Left renal pelvis (tissue), 4 donors: ENCODE measurements around the gene RNF157. TPM values are rescaled to one million over a fixed set of nuclear protein-coding genes. Genes with fewer than 3 reads are reported as not detected.
A peak's percentile ranks its signal among the peaks of the same experiment; 100 is the strongest.

Experiments
- DNase-seq, 4 donors: peaks; one replicate each; pipeline ENCODE4 v3.0.0-alpha.2; 2013; ENCODE audit warnings: low read depth in 4 of 4, low spot score in 3 of 4
- polyA plus RNA-seq, 4 donors: library from polyadenylated mRNA; unstranded; fragments of 120-200 nt; gene quantifications; one replicate each; pipeline ENCODE4 v1.2.1, GENCODE V29; 2013; ENCODE audit not compliant: insufficient read length in 4 of 4

Gene RNF157
- polyA plus RNA-seq, 4 donors = 12.4 to 30.1 (median 28.0) TPM

DNA sequence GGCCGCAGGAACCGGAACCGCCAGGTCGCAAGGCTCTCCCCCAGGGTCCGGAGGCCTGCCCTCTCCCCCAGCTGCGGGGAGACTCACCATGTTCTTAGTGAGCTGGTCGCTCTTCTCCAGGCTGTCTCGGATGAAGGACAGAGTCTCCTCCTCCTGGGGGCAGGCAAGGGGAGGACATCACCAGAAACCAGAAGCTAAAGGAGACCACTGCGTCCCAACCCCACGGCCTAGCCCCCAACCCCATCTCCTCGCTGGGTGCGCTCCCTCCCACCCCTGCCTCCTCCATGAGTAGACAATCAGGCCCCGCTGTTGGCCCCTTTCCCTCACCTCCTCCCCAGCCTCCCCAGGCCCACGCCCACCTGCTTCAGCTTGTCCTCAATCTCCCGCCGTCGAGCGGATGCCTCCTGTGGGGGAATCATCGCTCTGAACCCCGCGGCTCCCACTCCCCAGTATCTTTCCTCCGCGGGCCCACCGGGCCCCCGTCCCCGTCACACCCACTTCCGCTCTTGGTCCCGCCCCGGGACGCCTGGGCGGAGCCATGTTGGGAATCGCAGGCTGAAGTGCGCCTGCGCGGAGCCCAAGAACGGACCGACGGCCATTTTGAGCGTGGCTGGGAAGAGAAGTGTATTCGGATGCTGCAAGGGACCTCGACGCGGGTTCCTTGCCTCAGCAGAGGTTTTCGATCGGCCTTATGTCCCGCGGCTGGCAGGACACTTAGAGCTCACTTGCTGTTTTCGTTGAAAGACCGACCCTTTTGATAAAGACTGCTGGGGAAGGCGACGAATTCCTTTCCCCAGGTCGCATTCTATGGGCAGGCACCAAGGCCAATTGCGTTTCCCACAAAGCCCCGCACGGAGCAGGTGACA lies 136.8 kb downstream of the RNF157 start, which contains the start of gene EXOC7:
TSS of gene EXOC7 (minus strand) at position 514 of the 866 bp plus-strand sequence. CDS start at position 419, 95 bp downstream.
- peak; percentile 87 to 92 (median 89) for DNase-seq

DNA sequence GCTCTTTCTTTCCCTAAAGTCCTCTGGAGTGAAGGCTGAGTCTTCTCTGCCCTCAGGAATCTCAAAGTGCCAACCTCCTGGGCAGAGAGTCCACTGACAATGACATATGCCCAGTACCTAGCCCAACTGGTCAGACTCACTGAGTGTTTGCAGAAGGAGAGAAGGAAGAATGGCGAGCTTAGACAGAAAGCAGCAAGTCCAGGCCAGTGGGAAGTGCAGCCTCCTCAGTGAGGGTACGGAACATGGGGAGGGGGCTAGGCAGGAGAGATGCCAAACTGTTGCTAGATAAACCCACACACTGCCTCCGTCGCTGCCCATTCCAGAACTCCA lies 137.4 kb downstream of the RNF157 start:
- DNase-seq = no peak

DNA sequence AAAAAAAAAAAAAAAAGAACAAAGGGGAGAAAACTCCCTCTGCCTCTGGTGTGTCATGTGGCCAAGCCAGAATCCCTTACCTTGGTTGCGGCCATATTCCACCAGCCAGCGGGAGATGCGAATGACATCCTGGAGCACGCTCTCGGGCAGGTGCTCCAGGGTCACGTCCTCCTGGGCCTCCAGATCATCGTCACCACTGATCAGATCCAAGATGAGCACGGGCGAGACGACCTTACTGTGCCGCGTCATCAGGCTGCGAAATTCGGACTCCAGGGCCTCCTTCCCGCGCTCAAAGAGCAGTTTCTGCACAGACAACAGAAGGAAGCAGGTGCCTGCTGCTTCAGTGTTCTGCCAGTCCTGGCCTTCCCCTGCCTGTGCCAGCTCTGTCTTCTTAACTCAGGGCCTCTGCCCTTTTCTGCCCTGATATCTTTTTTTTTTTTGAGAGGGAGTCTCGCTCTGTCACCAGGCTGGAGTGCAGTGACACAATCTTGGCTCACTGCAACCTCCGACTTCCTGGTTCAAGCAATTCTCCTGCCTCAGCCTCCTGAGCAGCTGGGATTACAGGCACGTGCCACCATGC lies 142.5 kb downstream of the RNF157 start:
- DNase-seq = no peak

DNA sequence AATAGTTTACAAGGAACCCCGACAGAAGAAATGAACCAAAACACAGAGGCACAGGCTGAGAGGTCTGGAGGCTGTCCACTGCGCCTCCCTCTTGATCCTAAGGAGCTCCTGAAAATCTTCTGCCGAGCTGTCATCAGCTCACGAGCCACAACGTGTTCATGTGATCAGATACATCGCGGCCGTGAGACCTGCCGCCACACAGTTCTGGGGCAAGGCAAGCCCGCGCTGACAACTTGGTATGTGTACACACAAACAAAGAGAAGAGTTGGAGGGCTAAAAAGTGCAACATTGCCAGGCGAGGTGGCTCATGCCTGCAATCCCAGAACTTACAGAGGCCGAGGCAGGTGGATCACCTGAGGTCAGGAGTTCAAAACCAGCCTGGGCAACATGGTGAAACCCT lies 144.3 kb downstream of the RNF157 start:
- DNase-seq = no peak

DNA sequence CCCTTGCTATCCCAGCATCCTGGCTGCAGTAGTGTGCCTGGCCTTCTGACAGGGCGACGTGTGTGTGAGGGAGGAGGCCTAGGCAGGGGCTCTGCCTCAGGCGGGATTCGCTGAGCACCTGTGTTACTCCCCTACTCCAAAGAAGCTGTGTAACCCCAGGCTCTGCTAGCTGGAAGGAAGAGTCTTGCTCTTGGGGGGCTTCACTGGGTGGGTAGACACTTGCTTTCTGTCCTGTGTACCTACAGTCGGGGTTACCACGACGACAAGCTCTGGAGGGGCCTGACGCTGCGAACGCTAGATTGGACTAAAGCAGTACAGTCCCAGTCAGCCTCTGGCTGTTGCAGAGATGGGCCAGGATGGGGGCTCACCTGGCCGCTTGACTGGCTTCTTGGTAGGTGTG lies 146.2 kb downstream of the RNF157 start:
- no peak for DNase-seq

DNA sequence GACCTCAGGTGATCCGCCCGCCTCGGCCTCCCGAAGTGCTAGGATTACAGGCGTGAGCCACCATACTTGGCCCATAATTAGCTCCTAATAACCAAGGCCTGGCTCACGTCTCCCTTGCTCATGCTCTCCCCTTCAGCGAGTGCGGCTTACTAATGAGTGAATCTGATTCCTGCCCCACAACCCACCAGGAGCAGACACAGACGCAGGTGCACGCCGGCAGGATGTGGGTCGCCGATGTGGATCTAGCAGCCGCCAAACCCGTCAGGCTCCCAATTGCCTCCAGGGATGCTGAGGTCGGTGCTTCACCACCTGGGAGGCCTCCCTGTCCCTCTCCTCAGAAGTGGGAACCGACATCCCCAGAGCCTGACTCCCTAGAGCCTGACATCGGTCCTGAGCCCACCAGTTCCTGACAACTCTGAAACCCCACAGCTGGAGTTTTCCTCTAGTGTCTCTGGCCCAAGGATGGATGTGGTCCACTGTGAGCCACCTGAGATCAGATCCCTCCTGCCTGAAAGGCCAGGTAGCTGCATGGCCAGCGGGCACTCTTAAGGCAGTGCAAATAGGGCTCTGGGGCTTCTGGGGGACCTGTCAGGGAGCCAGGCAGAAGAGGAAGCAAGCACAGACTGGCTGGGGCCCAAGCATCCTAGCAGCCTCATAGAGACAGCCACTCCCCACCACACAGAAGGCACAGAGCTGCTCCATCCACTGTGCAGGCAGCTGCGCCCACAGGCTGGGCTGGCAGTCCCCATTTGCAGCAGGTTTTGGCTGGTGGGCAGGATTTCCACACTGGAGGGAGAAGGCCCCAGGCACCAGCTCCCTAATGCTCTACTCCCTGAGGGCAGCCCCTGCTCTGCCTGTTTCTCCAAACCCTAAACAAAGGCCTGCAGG lies 147.5 kb downstream of the RNF157 start:
- DNase-seq = no peak

Other genes starting within 250 kb of the RNF157 start
- gene CDK3, start 239.6 kb downstream of the RNF157 start, polyA plus RNA-seq = 10 to 100 TPM; 12.5 to 28.5 (median 15.4) TPM
- gene EVPL, start 213.2 kb downstream of the RNF157 start, polyA plus RNA-seq = 10 to 100 TPM in 3 of 4 donors, under 1 TPM in 1; 0.60 to 26.9 (median 17.6) TPM
- gene SRP68, start 168.0 kb downstream of the RNF157 start, polyA plus RNA-seq = 100 to 1,000 TPM in 3 of 4 donors, 10 to 100 TPM in 1; 87.6 to 114 (median 109) TPM
- gene GALR2, start 165.7 kb downstream of the RNF157 start, polyA plus RNA-seq = under 1 TPM in 2 of 4 donors, not detected in 2; 0.37 to 0.43 TPM
- gene ZACN, start 161.3 kb downstream of the RNF157 start, polyA plus RNA-seq = 10 to 100 TPM in 2 of 4 donors, 1 to 10 TPM in 1, under 1 TPM in 1; 0.55 to 29.1 (median 7.2) TPM
- 100 to 1,000 TPM; 138 to 167 (median 154) TPM for gene EXOC7, start 136.7 kb downstream of the RNF157 start, polyA plus RNA-seq
- 10 to 100 TPM in 3 of 4 donors, under 1 TPM in 1; 0.55 to 26.8 (median 17.8) TPM for gene FOXJ1, start 99.2 kb downstream of the RNF157 start, polyA plus RNA-seq
- 10 to 100 TPM; 28.8 to 52.2 (median 30.1) TPM for gene UBALD2, start 24.9 kb upstream of the RNF157 start, polyA plus RNA-seq
- gene QRICH2, start 67.8 kb upstream of the RNF157 start, polyA plus RNA-seq = 10 to 100 TPM in 1 of 4 donors, 1 to 10 TPM in 3; 4.0 to 11.8 (median 4.9) TPM
- gene PRPSAP1, start 113.4 kb upstream of the RNF157 start, polyA plus RNA-seq = 10 to 100 TPM; 66.8 to 92.6 (median 80.1) TPM
- gene SPHK1, start 144.1 kb upstream of the RNF157 start, polyA plus RNA-seq = 1 to 10 TPM; 2.1 to 2.7 (median 2.2) TPM
- gene UBE2O, start 212.7 kb upstream of the RNF157 start, polyA plus RNA-seq = 10 to 100 TPM; 21.9 to 28.7 (median 25.6) TPM
- under 1 TPM in 3 of 4 donors, not detected in 1; 0.21 to 0.23 (median 0.22) TPM for gene AANAT, start 227.1 kb upstream of the RNF157 start, polyA plus RNA-seq